HT-29 (cell line): ENCODE data around the gene GGA3. TPM values are rescaled to one million over a fixed set of nuclear protein-coding genes. Genes with fewer than 3 reads are reported as not detected.
A peak's percentile ranks its signal among the peaks of the same experiment; 100 is the strongest.

ENCODE experiments used
- DNase-seq: peaks from one replicate; pipeline ENCODE4 v3.0.0-alpha.2; 2015; ENCODE audit warnings: low spot score
- total RNA-seq: library from RNA; depleted of rRNA; stranded (reverse); fragments of >200 nt; shearing (Covaris generic); gene quantifications from 2 replicates; pipeline ENCODE4 v1.2.3, GENCODE V29; 2014

Gene GGA3
- total RNA-seq, 1 experiment from 2014 or later, result 20.7 TPM

GRCh38 chr17:75245011-75245410 lies 16.4 kb downstream of the GGA3 start:
- DNase-seq, result no peak

- DNase-seq, result no peak
Measured at GRCh38 chr17:75244133-75244866, 17.1 kb downstream of the GGA3 start.

- DNase-seq, result no peak
Measured at GRCh38 chr17:75242461-75243042, 18.9 kb downstream of the GGA3 start.

GRCh38 chr17:75241996-75242460 lies 19.4 kb downstream of the GGA3 start:
- DNase-seq, result no peak

- no peak for DNase-seq
Measured at GRCh38 chr17:75241502-75241901, 19.9 kb downstream of the GGA3 start.

GRCh38 chr17:75241143-75241430 lies 20.3 kb downstream of the GGA3 start:
- DNase-seq, result no peak

DNA sequence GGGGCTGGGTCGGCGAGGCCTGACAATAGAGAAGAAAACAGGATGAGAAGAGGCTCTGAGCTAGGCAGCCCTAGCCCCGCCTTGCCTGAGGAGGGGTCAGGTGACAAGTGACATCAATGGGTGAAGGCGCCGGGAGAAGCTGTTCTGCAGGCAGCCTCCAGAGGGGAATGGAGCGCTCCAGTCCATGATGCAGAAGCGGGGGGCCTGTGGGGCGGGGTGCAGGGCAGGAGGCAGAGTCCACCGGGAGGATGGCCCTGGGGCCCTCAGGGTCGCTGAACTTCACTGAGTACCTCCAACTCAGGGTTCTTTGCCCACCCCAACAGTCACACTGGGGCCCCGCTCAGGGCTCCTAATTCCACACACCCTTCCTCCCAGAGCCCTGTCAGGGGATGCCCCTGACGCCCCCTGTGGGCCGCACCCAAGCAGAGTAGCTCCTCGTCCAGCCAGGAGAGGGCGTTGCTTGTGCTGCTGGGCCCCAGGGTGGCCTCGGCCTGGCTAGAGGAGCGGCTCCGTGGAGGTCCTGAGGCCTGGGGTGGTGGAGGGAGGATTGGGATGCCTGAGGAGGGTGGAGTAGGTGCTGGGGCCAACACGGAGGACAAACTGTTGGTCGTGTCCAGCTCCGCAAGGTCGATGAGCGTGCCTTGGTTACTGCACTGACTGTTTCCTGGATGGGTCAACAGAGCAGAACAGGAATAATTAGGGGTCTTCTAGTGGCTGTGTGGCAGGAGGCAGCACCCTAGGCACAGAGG lies 20.8 kb downstream of the GGA3 start:
- peak; percentile 48 for DNase-seq

DNA sequence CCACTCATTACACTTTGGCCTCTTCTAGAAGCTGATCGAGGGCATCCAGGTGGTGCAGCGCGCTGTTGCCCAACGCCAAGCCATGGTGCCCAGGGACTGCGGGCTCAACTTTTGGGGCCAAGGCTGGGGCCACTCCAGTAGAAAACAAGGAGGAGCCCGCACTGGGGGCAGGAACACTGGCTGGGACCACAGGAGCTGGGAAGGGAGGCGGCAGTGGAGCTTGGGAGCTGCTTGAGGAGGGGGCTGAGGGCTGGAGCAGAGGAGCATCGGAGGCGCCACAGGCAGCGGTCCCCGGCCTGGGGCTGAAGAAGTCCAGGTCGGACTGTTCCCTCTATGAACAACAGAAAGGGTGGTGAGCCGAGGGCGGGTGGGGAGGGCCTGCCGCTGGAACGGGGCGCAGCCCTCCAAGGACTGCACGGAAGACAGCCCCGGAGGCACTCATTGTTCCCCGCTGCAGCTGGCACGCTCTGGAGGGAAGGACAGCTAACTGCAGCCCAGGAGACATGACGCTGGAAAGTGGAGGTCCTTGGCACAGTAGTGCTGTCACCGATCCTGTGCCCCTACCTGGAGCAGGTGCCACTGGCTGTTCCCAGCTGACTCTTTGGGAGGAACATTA lies 21.5 kb downstream of the GGA3 start:
- DNase-seq, result no peak

DNA sequence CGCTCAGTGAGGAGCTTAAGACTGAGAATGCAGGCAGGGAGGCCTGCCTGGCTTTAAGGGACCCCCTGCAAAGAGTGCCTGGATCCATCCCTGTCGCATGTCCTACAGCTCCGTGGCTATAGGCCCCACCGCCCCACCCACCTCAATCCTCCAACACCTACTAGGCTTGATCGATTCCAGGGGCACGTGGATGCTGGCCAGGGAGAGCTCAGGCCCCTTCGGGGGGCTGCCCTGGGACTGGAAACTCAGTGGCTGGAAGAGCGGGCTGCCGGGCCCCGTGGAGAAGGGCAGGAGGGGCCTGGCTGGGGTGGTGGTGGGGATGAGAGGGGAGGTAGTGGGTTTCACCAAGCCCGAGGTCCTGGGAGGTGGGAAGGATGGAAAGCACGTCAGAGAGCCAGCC lies 22.2 kb downstream of the GGA3 start:
- DNase-seq, result no peak

- peak; percentile 56 for DNase-seq
Measured at GRCh38 chr17:75238684-75239191, 22.7 kb downstream of the GGA3 start.

DNA sequence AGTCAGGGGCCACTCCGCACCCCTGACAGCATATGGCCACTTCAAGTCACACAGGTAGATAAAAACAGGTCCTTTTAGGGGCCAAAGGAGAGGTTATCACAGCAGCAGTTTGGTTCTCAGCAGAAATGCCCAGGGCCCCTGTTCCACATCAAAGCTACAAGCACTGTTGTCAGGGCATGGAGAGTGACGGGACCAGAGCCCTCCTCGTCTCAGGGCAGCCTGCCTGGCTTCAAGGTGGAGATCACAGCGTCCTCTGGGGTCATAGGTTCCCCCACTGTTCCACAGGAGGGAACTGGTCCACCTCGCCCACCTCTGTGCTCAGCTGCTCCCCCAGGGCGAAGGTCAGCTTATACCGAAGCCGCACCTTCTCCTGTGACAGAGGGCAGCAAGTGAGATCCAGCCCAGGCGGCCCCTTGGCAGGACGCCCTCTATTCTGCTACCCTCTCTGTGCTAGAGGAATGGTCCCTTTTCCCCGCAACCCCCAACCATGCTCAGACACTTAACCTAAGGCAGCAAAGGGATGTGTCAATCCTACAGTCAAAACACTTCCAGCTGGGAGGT lies 23.3 kb downstream of the GGA3 start:
- no peak for DNase-seq

DNA sequence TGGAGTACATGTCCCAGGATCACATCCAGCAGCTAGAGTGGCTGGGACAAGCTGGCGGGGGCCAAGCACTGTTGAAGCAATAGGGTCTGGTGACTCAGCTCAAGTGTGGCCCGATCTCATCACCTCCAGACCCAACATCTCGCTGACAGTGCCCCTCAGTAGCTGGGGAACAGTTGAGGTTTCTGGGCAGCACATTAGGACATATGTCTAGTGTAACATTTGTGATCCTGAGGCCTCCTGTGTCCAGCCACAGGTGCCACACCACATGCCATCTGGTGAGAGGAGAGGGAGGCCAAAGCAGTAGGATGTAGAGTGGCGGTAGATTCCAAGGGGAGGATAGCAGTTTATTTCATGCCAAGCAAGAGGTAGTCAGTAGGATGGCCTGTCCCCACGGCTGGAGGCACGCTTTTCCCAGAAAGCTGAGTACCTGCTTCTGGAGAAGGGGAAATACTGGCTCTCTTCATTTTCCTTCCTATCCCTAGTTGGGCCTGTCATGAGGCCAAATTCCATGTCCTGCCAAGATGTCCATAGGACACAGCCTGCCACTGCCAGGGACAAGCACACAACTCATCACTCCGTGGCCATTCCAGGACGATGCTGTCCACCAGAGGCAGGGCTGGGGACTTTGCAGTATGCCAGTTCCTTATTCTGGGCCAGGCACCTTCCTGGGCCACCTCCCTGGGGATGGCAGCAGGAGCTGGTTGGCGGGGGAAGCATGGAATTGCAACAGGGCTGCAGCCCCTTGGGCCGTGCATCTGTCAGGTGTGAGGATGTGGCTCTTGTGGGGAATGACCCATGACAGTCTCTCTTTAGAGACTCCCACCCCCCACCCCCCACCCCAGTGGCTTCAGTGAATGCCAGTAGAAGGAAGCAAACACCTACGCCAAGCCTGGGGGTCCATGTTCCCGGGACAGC lies 24.0 kb downstream of the GGA3 start:
- no peak for DNase-seq

DNA sequence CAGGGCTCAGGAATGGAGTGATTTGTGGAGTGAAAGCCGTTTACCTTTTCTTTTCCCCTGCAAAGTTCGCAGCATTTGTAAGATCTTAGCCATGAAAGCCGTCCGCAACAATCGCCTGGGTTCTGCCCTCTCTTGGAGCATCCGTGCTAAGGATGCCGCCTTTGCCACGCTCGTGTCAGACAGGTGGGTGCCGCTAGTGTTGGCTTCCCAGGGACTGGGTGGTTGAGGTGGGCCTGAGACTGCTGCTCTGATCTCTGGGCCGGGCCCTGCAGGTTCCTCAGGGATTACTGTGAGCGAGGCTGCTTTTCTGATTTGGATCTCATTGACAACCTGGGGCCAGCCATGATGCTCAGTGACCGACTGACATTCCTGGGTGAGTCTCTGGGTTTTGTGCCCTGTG lies 28.6 kb downstream of the GGA3 start:
- no peak for DNase-seq

GRCh38 chr17:75231741-75232464 lies 29.5 kb downstream of the GGA3 start:
- DNase-seq, result no peak

GRCh38 chr17:75231071-75231470 lies 30.3 kb downstream of the GGA3 start:
- DNase-seq, result no peak

GRCh38 chr17:75228847-75229246 lies 32.6 kb downstream of the GGA3 start:
- DNase-seq, result no peak

- no peak for DNase-seq
Measured at GRCh38 chr17:75228305-75228704, 33.1 kb downstream of the GGA3 start.

DNA sequence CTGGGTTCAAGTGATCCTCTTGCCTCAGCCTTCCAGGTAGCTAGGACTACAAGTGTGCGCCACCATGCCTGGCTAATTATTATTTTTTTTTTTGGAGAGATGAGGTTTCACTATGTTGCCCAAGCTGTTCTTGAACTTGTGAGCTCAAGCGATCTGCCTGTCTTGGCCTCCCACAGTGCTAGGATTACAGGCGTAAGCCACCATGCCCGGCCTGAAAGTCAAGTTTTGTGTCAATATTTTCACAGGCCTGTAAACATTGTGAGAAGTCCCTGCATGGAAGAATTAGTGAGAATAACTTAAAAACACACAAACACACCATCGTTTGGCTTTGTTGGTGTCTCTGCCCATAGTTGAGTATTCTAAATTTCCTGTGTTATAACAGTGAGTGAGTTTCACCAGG lies 33.7 kb downstream of the GGA3 start:
- DNase-seq, result no peak

DNA sequence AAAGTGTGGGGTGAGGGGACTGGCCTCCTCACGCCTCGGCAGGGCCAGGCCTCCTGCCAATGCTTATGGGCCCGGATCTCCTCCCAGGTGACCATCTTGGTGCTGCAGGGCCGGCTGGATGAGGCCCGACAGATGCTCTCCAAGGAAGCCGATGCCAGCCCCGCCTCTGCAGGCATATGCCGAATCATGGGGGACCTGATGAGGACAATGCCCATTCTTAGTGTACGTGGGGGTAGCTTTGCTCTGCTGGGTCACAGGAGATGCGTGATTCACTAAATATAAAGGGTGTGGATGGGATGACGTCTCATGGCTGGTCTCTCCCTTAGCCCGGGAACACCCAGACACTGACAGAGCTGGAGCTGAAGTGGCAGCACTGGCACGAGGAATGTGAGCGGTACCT lies 36.4 kb downstream of the GGA3 start:
- DNase-seq, result no peak

DNA sequence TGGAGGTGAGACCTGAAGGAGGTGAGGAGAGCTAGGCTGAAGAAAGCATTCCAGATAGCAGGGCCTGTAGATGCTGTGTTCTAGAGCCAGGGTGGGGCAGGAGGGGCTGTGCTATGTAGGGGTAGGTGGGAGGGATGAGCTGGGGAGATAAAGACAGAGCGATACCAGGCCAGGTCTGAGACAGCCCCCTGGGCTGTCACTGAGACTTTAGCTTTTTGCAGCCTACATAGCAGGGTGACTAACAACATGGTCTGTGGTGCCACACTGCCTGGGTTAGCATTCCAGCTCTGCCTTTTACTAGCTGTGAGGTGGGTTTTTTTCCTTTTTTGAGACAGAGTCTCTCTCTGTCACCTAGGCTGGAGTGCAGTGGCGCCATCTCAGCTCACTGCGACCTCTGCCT lies 41.6 kb downstream of the GGA3 start:
- DNase-seq, result no peak
